HepG2 (cell line): ENCODE data around the gene IL16.

Source experiments
- ARHGAP35 ChIP-seq: sonication (generic); formaldehyde crosslinking; IDR thresholded peaks from 2 replicates; pipeline ENCODE4 v1.9.0; 2022; ENCODE audit warnings: mild to moderate bottlenecking, inconsistent platforms, moderate library complexity, missing genetic modification reagents, borderline replicate concordance
- ASH2L ChIP-seq: fragments of 300-600, 200-600 bp; sonication (generic); IDR thresholded peaks from 2 replicates; pipeline ENCODE4 v1.7.0; 2017; ENCODE audit warnings: low read depth, mild to moderate bottlenecking, moderate library complexity, mixed read lengths, low read length; ENCODE audit not compliant: insufficient read length
- ATF7 ChIP-seq, 2 experiments: fragments of 450-650 bp in 1 of 2; sonication (generic) in 1 of 2; formaldehyde crosslinking in 1 of 2; IDR thresholded peaks; 2 replicates each; pipeline versions ENCODE4 v1.4.0 to v1.6.1; 2016 to 2020; ENCODE audit warnings: antibody characterized with exemption in 1 of 2, mild to moderate bottlenecking in 1 of 2, missing genetic modification reagents in 1 of 2
- ATM ChIP-seq: fragments of 450-650 bp; IDR thresholded peaks from 2 replicates; pipeline ENCODE4 v1.7.1; 2017; ENCODE audit warnings: mild to moderate bottlenecking, borderline replicate concordance
- CTCF ChIP-seq: sonication (generic); formaldehyde crosslinking; IDR thresholded peaks from 2 replicates; pipeline ENCODE4 v1.5.0; 2020; ENCODE audit warnings: mild to moderate bottlenecking, missing genetic modification reagents, moderate library complexity
- POLR2AphosphoS5 ChIP-seq: IDR thresholded peaks from 2 replicates; pipeline ENCODE4 v1.6.1; 2012; ENCODE audit warnings: low read depth, low read length
- PTBP1 ChIP-seq: fragments of 200-400 bp; formaldehyde crosslinking; IDR thresholded peaks from 2 replicates; pipeline ENCODE4 v1.6.1; 2018; ENCODE audit warnings: low read length, low read depth; ENCODE audit not compliant: poor library complexity, severe bottlenecking

GRCh38 chr15:81360491-81360890 lies 163.8 kb downstream of the IL16 start:
- TF ChIP-seq CTCF (CRISPR knock-in tag) (no peak), ATM (no peak), ARHGAP35 (no peak), ATF7 (IDR thresholded peaks at IDR 0.05) (no peak), ATF7 (CRISPR knock-in tag; IDR thresholded peaks at IDR 0.05) (no peak), POLR2AphosphoS5 (no peak), ASH2L (no peak), PTBP1 (no peak)
